GM18511 (cell line): ENCODE measurements around the gene IGFN1.
"Not testable (repeated sequence)": the region's sequence is repeated elsewhere in the genome, so short reads cannot be mapped to it uniquely, and the experiment has no call there.

ENCODE experiments used
- ATAC-seq: cut with Tn5 transposase; IDR thresholded peaks from one replicate; pipeline ENCODE4 v1.9.1; 2021; ENCODE audit warnings: mild to moderate bottlenecking, moderate library complexity; ENCODE audit not compliant: unreplicated experiment

IGFN1 gene

GRCh38 chr1:201239646-201240045, 49.0 kb downstream of the IGFN1 start:
- ATAC-seq, result not testable (repeated sequence)

- no peak for ATAC-seq
These were observed 49.5 kb downstream of the IGFN1 start for GRCh38 chr1:201240171-201240570.

DNA sequence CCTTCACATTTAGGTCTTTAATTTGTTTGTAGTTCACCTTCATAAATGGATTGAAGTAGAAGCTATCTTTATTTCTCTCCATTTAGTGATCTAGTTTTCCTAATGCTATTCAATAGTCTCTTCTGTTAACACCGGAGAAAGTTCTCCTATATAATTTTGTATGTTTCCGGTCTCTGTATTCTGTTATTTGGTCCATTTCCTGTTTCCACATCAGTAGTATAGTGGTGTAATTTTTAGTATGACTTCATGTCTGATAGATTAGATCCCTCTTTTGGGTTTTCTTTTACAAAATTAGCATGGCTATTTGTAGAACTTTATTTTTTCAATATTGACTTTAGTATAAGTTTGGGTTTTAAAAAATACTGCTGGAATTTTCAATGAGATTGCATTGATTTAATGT, 51.1 kb downstream of the IGFN1 start:
- ATAC-seq, result no peak

- no peak for ATAC-seq
These were observed 54.5 kb downstream of the IGFN1 start for GRCh38 chr1:201245082-201245481.

DNA sequence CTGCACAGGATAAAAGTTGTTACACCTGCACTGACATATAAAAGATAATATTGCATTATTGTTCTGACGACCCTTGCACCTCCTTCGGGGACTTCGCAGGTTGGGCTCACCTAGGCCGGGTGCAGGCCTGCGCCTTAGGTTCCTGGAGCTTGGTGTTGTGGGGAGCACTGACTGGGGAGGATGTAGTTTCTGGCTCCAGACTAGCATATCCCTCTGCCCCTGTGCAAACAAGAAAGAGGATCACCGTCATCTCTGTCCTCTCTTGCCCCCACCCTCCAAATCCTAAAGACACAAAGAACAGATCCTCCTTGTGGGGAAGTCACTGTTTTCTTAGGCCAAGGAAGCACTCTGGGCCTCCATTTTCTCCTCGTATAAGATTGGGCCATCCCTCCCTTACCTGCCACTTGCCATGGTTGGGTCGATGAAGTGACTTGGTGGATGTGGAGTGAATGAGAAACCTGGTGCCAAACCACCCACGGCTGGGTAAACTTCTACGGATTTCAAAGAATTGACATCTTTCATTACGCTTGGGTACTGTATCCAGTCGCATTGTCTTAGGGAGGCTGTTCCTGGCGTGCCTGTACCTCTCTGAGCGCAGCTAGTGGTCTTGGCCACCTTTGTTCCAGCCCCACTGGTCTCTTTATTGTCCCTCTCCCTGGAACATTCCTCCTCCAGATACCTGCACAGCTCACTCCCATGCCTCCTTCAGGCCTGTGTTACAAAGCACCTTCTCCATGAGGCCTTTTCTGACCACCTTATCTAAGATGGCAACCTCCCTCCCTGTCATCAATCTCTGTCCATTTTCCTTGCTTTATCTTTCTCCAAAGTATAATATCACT, 58.3 kb downstream of the IGFN1 start:
- ATAC-seq, result no peak

DNA sequence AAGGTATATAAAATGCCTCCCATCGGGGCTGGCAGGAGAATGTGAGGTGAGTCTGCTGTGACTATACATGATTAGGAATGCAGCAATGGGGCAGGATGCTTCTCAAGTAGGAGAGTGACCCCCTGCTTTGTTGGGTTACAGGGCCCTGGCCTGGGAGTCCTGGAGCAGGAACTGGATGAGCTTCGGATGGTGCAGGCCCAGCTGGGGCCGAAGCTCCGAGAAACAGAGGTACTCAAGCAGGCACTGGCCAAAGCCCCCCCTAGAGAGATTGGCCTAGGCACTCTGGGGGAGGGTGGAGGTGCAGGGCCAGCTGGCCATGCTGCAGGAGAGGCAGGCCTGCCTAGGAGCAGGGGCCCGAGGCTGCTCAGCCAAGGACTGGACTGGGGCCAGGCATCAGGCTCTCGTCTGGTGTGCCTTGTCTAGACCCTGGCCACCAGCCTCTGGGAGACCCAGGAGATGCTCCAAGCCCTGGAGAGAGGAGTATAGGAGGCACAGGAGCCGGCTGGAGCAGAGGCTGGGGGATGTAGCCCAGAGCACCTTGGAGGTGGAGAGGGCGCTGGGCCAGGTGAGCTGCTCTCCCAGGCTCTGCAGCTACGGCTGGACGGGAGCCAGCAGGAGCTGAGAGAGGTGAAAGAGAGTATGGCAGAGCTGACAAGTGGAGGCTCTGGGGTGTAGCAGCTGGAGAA, 59.8 kb downstream of the IGFN1 start:
- no peak for ATAC-seq

- no peak for ATAC-seq
These were observed 60.8 kb downstream of the IGFN1 start for GRCh38 chr1:201251411-201251810.

GRCh38 chr1:201251851-201252430, 61.3 kb downstream of the IGFN1 start:
- no peak for ATAC-seq

DNA sequence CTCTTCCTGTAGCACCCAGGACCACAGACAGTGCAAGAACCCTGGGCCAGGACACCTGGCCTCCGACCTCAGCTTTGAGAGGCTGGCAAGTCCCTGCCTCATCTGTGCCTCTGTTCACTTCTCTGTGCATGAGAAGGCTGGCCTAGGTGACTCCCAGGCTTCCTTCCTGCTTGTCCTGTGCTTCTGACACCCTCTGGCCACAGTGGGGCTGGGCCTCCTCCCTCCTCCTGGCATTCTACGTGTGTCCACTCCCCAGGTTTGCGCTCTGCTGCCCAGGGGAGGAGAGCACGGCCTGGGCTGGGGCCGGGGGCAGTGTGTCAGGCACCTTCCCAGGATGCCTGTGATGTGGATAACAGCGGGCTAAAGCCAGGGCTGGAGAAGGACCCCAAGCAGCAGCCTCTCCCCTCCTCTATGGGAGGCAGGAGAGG, 62.3 kb downstream of the IGFN1 start:
- ATAC-seq, result no peak

GRCh38 chr1:201253411-201253810, 62.8 kb downstream of the IGFN1 start:
- ATAC-seq, result no peak

- ATAC-seq, result no peak
These were observed 63.4 kb downstream of the IGFN1 start for GRCh38 chr1:201253906-201254624.

GRCh38 chr1:201254625-201255478, 64.2 kb downstream of the IGFN1 start:
- no peak for ATAC-seq

GRCh38 chr1:201255479-201256362, 65.1 kb downstream of the IGFN1 start:
- ATAC-seq, result no peak

GRCh38 chr1:201258132-201258531, 67.5 kb downstream of the IGFN1 start:
- ATAC-seq, result not testable (repeated sequence)

DNA sequence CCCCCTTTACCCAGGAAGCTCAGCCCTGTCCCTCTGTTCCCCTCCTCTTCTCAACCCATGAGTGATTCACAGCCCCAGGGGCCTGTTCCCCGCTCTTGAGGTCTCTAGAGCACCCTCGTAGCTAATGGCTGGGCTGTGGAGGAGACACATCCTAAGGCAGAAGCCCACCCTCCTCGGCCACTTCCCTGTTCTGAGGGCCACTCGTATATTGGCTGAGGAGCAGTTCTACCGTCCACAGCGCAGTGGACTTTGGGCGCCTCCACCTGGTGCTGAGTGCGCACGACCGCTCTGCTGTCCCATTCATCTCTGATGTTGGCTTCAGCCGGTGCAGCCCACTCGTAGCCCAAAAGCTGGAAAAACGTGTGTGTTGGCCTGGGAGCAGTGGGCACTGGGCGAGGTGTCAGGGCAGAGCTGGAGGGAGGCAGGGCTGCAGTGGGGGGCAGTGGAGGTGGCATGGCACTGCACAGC, 68.2 kb downstream of the IGFN1 start:
- no peak for ATAC-seq

DNA sequence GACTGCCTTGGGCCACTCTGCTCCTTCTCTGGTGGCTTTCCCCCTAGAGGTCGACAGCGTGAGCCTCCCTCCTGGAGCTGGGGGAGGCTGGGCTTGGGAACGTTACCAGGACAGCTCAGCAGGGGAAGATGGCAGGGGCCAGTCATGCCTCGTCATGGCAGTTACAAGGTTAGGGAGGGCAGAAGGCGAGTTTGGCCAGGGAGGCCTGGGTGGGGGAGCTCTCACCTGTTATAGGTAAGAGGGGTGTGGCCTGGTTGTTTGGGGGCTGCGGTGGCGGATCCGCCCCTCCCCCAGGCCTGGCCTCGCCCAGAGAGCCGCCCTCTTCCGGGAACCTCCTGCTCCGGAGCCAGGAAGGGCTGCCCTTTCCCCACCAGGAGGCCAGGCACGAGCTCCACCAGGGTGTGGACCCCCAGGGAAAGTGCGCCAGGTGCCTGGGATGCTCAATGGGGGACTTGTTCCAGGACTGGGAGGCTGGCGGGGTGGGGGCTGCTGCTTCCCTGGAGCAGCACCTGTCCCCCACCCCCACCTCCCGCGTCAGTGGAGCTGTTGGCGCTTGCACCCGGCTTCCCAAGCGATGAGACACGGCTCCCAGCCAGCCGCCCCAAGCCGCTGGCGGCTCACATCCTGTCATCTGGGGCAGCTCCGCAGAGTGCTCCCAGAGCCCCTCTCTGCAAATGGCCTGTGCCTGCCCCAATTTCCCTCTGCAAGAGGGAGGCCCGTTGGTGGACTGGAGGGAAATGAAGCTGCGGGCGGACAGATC, 69.0 kb downstream of the IGFN1 start:
- ATAC-seq, result no peak

DNA sequence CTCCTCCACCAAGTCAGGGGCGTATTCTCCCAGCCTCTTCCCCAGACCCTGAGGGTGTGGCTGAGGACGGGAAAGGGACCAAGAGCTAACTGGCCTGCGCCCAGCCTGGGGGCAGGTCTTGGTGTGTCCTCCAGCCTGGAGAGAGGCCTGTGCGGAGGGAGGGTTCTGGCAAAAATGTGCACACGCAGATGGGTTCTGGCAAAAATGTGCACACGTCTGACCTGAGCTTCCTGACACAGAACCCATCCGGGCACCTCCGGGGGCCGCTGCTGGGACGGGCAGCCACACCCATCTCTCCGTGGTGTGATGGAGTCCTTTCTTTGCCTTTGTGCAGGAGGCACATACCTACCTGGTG, 69.6 kb downstream of the IGFN1 start:
- no peak for ATAC-seq

- no peak for ATAC-seq
These were observed 70.2 kb downstream of the IGFN1 start for GRCh38 chr1:201260648-201261311.
